Astrocyte (in vitro differentiated cells and primary cell): ENCODE results near the gene CDC42EP3.

Source experiments
- CTCF ChIP-seq: IDR thresholded peaks from 2 replicates; pipeline ENCODE4 v1.5.1; 2011; ENCODE audit warnings: low read depth, mild to moderate bottlenecking, inconsistent platforms, low read length, moderate library complexity; ENCODE audit not compliant: insufficient read depth
- EZH2 ChIP-seq: IDR thresholded peaks from 2 replicates; pipeline ENCODE4 v1.6.1; 2012; ENCODE audit warnings: mild to moderate bottlenecking, low read length, inconsistent platforms; ENCODE audit not compliant: insufficient read depth

GRCh38 chr2:37630776-37631175 lies 40.7 kb downstream of the CDC42EP3 start:
- no peak for TF ChIP-seq EZH2
- TF ChIP-seq CTCF, result no peak
